SIG-M5 (cell line): Measurements from ENCODE around the gene AGBL4.

Experiments
- DNase-seq: peaks from one replicate; lab custom pipeline; 2025; lab: John Stamatoyannopoulos, UW

AGBL4 gene

GRCh38 chr1:48720929-48721328 lies 1302.8 kb downstream of the AGBL4 start:
- DNase-seq, result no peak

GRCh38 chr1:48718705-48719104 lies 1305.0 kb downstream of the AGBL4 start:
- DNase-seq, result no peak

GRCh38 chr1:48718116-48718630 lies 1305.6 kb downstream of the AGBL4 start:
- DNase-seq, result no peak

GRCh38 chr1:48717082-48717481 lies 1306.7 kb downstream of the AGBL4 start:
- no peak for DNase-seq

GRCh38 chr1:48715921-48716320 lies 1307.8 kb downstream of the AGBL4 start:
- DNase-seq, result no peak

- DNase-seq, result no peak
Measured at GRCh38 chr1:48710915-48711314, 1312.8 kb downstream of the AGBL4 start.

- no peak for DNase-seq
Measured at GRCh38 chr1:48710318-48710717, 1313.4 kb downstream of the AGBL4 start.

- no peak for DNase-seq
Measured at GRCh38 chr1:48704736-48705135, 1319.0 kb downstream of the AGBL4 start.

GRCh38 chr1:48701445-48701844 lies 1322.3 kb downstream of the AGBL4 start:
- DNase-seq, result no peak

- no peak for DNase-seq
Measured at GRCh38 chr1:48697066-48697707, 1326.6 kb downstream of the AGBL4 start.

- no peak for DNase-seq
Measured at GRCh38 chr1:48695161-48695560, 1328.6 kb downstream of the AGBL4 start.

- no peak for DNase-seq
Measured at GRCh38 chr1:48693674-48694320, 1330.0 kb downstream of the AGBL4 start.

- no peak for DNase-seq
Measured at GRCh38 chr1:48693180-48693579, 1330.6 kb downstream of the AGBL4 start.

- no peak for DNase-seq
Measured at GRCh38 chr1:48692235-48692634, 1331.5 kb downstream of the AGBL4 start.

- DNase-seq, result no peak
Measured at GRCh38 chr1:48691429-48692001, 1332.2 kb downstream of the AGBL4 start.

GRCh38 chr1:48688102-48688760 lies 1335.5 kb downstream of the AGBL4 start:
- DNase-seq, result no peak

GRCh38 chr1:48687282-48688045 lies 1336.3 kb downstream of the AGBL4 start:
- no peak for DNase-seq

GRCh38 chr1:48686159-48686558 lies 1337.6 kb downstream of the AGBL4 start:
- no peak for DNase-seq

- no peak for DNase-seq
Measured at GRCh38 chr1:48684381-48684780, 1339.4 kb downstream of the AGBL4 start.

- no peak for DNase-seq
Measured at GRCh38 chr1:48683839-48684238, 1339.9 kb downstream of the AGBL4 start.

- DNase-seq, result no peak
Measured at GRCh38 chr1:48681476-48682305, 1342.1 kb downstream of the AGBL4 start.
